CD4-positive, alpha-beta T cell treated with Interleukin-1 beta for 1 hour (primary cell): ENCODE data around the gene TSPAN31.
"Not testable (repeated sequence)": the region's sequence is repeated elsewhere in the genome, so short reads cannot be mapped to it uniquely, and the experiment has no call there.

ENCODE experiments used
- DNase-seq, 2 donors: peaks; one replicate each; pipeline ENCODE4 v3.0.0-alpha.2; 2020 to 2022

Gene TSPAN31

DNA sequence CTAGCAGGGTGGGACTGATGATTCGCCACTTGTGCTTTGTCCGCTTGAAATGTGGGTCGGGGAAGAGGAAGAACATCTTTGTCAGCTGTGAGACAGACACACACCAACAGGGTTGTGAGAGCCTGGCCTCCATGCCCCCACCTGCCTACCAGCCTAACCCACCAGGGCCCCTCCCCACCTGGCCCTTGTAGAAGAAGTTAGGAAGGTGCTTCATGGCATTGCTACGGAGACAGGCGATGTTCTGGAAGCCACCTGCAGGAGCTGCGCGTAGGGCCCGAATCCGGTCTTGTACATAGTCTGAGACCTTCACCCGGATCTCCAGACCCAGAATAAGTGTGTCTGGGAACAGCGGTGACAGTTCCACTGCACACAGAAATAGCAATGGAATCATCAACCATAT is 24.8 kb downstream of the TSPAN31 start:
- DNase-seq: no peak

DNA sequence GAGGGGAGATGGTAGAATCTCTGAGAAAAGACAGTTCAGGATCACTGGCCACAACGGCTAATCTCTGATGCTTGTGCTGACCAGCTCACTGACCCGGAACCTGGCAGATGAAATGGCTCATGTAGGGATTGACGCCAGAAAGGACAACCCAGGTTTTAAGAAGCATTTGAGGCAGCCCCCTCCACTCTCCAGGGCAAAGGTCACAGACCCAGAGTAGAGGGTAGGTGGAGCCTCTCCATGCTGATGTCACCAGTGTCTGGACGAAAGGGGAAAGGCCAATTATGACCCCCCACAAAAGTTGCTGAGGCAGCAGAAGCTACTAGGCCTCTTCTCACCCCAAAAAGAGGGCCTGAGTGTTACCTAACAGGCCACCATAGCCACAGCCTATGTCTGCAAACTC is 25.9 kb downstream of the TSPAN31 start:
- no peak for DNase-seq

DNA sequence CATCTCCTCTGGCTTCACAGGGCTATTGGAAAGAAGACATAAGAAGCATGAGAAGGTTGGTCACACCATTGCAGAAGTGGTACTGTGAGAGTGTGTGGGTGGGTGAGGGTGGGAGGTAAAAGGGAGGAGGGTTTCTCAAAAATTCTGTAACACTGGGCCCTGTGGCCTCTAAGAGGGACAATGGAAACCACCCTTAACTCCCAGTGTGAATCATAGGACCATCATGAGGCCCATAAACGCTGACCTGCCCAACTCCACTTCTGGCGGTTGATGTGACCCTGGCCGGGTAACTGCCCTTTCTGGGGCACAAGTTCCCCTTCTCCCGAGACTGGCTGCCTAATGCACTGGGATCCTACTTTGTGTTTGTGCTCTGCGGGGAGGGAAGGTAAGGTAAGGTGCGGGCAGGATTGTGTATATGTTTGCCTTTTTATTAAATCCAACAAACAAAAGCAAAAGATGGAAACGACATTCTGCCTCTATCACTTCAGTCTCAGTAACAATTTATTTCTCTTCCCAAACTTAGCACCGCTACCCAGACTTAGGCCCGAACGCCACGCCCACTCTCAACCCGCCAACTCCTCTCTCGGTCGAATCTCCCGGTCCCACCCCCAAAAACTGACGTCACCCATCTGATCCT is 26.5 kb downstream of the TSPAN31 start:
- peak; percentile 83 to 84 for DNase-seq

DNA sequence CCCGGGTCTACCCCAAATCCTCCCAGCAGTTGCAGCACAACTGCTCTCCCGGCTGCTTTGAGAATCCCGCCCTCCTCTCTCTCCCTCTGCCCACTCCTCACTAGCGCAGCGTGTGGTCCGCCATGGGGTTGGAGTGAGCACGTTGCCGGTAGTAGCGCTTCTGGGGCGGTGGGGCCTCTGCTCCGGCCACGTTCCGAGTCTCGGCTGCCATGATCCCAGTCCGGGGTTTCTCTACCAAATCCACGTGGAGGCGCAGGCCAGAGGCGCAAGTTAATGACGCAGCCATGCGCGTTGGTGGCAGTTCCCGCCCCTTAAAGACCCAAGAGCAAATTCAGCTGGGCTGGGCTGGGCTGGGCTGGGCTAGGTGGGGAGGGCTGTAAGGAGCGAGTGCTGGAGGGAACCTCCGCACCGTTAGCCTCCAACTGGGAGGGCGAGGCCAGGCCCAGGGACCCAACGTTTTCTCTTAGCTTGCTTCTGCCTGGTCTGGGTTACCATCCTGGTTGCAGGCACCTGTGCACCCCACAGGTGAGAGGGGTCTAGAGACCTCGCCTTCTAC is 27.1 kb downstream of the TSPAN31 start, which contains the start of gene METTL1:
Gene METTL1, minus strand, starts transcription at position 233 of the 556 bp plus-strand sequence. Its CDS starts 22 bp downstream, at position 211.
- DNase-seq: peak; percentile 90 to 91

DNA sequence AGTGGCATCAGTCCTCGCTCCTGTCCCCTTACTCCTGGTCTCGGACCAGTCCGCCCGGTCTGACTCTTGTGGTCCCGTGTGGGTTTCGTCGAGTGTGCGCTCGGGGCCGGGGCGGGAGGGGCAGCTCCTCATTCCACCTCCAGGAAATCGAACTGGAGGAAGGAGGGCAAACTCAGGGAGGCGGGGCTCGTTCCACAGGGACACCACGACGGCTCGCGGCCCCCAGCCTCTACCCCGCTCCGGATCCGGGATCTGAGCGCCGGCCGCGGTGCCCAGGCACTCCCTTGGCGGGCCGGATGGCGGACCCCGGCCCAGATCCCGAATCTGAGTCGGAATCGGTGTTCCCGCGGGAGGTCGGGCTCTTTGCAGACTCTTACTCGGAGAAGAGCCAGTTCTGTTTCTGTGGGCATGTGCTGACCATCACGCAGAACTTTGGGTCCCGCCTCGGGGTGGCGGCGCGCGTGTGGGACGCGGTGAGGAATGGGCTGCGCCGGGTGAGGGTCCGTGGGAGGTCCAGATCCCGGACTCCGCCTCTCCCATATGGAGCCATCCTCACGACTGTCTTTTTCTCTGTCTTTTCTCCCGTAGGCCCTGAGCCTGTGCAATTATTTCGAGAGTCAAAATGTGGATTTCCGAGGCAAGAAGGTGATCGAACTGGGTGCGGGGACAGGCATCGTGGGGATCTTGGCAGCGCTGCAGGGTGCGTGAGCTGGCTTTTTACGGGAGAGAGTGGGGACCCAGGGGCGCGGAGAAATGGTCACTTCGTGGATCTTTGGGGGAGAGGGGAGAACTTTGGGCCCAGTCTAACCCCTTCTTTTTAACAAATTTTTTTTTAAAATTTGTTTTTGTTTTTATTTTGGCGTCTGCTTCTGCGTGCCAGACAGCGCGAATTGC is 27.8 kb downstream of the TSPAN31 start, which contains the start of gene EEF1AKMT3:
Gene EEF1AKMT3, plus strand, starts transcription at position 186 of the 894 bp plus-strand sequence. Its CDS starts 111 bp downstream, at position 297.
- DNase-seq: no peak

DNA sequence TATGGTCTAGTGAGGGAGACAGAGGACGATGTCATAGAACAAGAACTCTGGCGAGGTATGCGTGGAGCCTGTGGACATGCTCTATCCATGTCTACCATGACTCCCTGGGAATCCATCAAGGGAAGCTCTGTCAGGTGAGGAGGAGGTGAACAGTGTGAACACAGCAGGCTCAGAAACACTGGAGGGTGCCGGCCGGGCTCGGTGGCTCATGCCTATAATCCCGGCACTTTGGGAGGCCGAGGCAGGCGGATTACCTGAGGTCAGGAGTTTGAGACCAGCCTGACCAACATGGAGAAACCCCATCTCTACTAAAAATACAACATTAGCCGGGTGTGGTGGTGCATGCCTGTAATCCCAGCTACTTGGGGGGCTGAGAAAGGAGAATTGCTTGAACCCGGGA is 29.8 kb downstream of the TSPAN31 start:
- not testable (repeated sequence) for DNase-seq

DNA sequence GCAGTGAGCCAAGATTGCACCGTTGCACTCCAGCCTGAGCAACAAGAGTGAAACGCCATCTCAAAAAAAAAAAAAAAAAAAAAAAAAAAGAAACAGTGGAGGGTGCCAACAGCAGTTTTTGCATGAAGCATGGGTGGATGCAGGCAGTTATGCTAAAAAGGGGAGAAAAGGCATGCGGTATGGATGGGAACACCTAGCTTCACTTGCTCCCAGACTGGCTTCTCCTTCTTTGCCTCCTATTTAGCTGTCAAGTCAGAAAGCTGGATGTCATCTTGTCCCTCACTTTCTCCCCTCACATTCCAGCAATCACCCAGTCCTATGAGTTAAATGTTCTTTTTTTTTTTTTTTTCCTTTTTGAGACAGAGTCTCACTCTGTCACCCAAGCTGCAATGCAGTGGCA is 30.2 kb downstream of the TSPAN31 start:
- no peak for DNase-seq

DNA sequence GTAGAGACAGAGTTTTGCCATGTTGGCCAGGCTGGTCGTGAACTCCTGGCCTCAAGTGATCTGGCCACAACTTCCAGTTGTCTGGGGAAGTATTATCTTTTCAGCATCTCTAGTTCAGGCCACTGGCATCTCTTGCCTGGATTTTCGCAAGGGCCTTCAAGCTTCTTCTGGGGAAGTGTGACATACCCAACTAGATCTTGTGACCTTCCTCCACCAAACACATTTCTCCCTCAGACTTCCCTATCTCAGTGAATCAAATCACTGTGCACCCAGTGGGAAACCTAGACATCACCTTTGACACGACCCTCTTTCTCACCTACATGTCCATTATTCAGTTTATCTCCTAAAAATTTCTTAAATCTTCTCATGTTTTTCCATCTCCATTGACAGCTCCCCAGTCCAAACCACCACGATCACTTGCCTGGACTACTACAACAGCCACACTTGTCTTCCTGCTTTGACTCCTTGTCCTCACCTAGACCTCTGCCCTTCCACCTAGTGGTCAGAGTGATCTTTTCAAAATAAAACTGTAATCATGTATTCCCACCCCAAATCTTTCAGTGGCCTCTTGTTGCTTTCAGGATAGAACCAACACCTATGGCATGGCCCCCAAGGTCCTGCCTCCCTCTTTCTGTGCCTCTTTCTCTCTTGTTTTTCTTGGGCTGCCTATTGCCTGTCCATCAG is 30.9 kb downstream of the TSPAN31 start:
- peak in 1 of 2 donors; percentile 16 for DNase-seq

DNA sequence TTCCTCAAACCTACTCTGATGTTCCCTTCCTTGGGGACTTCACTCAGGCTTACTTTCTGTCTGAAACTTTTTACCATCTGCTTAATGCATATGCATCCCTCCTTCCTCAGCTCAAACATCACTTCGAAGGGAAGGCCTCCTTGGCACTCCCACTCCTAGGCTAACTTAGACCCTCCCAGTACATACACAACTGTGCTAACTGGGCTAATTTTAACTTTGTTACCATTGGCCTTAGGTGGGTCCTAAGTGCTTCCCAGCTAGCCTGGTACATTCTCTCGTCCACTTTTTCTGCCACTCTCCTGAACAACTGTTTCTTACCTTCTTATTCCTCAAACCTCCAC is 31.4 kb downstream of the TSPAN31 start:
- no peak for DNase-seq

DNA sequence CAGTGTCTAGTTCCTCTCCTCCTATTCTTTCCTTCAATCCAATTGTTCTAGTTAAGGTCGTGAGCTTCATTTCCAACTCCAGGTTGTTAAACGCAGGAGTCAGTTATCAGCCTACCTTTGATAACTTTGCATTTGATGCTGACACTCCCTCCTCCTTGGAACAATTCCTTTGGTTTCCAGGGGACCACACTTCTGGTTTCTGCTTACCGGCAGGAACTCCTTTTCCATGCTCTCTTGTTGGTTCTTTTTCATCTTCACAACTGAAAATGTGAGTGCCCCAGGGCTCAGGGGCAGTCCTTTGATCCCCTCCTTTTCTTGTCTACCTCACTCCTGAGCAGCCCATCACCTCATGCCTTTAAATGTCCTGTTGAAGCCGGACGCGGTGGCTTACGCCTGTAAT is 32.5 kb downstream of the TSPAN31 start:
- DNase-seq: no peak

DNA sequence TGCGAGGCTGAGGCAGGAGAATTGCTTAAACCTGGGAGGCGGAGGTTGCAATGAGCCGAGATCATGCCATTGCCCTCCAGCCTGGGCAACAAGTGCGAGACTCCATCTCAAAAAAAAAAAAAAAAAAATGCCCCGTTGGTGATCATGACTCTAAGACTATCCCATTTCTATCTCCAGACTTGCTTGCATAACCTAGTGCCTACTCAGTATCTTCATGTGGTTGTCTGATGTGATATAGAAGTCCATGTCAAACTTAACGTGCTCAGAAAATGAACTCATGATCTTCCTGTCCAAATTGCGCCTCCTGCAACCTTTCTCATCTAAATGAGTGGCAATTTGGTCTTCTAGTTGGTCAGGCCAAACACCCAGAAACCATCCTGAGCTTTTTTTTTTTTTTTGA is 33.1 kb downstream of the TSPAN31 start:
- DNase-seq: no peak

DNA sequence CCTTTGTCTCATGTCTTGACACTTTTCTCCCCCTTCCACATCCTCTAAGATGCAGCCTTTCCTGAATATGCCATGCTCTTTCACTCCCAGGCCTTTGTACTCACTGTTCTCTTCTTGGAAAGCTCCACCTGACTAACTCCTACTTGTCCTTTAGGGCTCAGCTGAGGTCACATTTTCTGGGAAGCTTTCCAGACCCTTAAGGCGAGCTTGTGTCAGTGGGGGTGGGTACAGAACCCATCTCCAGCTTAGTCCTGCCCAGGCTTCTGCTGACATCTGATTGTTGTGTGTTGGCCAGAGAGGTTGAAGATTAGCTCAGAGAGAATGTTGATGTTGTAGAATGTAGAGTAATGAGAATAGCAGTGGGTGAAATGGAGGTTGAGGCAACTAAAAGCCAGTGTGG is 34.9 kb downstream of the TSPAN31 start:
- DNase-seq: no peak

DNA sequence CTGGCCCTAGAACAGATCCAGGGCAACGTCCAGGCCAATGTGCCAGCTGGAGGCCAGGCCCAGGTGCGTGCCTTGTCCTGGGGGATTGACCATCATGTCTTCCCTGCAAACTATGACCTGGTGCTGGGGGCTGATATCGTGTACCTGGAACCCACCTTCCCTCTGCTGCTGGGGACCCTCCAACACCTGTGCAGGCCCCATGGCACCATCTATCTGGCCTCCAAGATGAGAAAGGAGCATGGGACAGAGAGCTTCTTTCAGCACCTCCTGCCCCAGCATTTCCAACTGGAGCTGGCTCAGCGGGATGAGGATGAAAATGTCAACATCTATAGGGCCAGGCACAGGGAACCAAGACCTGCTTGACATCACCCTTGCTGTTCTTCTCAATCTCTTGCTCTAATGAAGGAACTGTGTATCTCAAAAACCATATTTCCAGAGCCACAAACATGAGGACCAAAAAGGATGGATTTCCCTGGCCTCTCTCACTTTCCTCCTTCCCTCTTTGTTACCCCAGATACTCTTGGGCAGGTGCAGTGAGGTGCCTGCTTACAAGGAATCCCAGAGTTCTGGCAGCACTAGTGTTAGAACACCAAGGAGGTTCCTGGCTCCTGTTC is 35.6 kb downstream of the TSPAN31 start:
- no peak for DNase-seq

DNA sequence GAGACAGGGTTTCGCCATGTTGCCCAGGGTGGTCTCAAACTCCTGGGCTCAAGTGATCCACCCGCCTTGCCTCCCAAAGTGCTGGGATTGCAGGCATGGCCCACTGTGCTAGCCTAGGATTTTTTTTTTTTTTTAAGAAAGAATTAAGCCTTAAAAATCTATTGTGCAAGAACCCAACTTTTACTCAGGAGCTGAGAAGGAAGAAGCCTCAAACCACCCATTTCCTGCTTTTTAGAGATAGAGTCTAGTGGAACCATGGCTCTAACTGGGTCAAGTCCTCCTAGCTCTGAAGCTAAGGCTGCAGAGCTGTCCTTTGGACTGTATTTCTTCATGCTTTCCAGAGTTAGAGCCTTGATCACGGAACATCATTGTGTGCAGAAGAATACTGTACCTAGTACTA is 36.4 kb downstream of the TSPAN31 start:
- DNase-seq: peak in 1 of 2 donors; percentile 24

DNA sequence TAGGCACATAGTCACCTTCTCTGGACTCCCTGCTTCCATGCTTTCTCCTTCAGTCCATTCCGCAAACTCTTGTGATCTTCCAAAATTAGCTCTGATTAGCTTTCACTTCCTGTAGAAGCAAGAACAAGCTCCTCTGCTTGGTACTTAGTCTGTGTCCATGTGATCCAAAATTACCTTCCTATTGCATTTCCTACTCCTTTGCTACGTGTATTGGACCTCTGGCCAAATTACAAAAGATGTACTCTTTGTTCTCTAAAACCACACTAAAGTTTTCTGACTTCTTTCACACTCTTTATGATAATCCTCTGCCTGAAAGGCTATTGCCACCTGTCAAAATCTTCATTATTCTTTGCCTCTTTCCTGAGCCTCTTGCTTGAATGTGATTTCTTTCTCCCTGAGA is 37.0 kb downstream of the TSPAN31 start:
- DNase-seq: no peak

DNA sequence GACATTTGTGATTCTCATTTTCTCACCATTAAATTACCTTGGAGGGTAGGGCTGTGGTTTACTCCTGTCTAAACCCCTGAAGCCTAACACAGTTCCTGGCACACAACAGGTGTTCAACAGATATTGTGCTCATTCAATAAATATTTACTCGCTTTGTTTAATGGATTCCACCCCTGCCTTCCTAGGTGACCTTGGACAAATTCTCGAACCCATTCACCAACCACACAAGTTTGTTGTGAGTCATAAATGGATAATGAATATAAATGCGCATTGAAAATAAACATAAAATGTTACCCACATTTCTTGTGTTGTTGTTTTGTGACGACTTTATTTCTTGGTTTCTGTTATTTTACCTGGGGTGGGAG is 37.4 kb downstream of the TSPAN31 start:
- DNase-seq: no peak

DNA sequence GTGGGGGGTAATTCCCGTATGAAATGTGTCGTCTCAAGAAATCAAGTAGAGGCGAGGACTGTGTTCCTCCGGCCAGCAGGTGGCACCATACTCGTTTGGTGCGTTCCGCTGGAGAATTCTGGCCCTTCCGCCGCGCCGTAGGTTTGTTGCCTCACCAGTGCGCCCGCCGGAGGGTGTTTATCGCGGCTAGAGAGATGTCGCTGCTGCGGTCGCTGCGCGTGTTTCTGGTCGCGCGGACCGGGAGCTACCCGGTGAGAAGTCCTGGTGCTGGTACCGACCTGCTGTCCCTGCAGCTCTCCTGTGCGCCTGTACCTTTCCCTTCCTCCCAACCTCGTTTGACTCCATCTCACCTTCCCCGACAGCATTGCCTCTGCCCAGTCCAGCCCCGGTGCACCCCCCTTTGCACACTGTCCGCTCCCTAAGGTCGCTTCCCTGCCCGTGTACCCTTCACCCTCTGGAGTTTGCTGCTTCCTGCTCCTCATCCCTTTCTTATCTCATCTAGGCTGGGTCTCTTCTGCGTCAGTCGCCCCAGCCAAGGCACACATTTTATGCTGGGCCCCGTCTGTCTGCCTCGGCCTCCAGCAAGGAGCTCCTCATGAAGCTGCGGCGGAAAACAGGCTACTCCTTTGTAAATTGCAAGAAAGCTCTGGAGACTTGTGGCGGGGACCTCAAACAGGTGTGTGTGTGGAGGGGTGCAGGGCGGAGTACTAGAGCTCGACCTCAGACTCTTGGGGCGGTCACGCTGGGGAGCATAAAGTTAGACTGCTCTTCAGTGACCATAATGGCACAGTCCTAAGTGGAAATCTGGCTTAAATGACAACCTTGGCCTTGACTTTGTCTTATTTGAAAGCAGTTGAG is 38.0 kb downstream of the TSPAN31 start, which contains the start of gene TSFM:
Gene TSFM, plus strand, starts transcription at position 180 of the 858 bp plus-strand sequence. Its CDS starts 15 bp downstream, at position 195.
- peak; percentile 93 to 97 for DNase-seq

DNA sequence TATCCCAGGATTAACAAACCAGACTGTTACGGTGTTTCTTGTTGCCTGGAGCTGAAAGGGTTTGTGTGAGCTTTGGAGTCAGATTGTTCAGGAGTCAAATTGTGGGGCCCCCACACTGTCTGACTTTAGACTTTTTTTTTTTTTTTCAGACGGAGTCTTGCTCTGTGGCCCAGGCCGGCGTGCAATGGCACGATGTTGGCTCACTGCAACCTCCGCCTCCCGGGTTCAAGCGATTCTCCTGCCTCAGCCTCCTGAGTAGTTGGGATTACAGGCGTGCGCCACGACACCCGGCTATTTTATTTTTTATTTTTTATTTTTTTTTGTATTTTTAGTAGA is 38.6 kb downstream of the TSPAN31 start:
- DNase-seq: no peak

DNA sequence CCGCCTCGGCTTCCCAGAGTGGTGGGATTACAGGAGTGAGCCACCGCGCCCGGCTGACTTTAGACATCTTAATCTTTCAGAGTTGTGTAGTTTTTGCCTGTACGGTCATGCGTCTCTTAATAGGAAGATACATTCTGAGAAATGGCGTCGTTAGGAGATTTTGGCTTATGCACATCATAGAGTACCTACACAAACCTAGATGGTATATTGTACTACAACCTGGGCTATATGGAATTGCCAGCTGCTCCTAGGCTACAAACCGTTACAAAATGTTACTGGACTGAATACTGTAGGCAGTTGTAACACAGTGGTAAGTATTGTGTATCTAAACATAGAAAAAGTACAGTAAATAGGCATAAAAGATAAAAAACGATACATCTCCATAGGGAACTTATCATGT is 39.0 kb downstream of the TSPAN31 start:
- DNase-seq: no peak

DNA sequence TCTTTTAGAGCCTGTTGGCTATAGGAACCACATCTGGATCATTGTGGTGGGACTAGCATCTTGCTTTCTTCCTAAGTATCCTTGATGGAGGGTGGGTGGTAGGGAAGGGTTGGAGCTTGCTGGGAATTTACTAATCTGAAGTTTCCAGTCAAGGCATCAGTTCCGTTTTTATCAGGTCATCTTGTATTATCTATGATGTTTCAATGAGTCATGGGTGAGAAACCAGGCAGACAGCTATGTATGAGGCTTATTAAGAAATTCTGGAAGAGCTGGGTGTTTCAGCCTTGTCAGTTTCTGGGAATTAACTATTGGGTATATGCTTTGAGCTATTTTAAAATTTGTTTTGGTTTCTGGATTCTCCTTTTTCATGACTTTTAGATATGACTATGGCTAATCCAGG is 49.1 kb downstream of the TSPAN31 start:
- DNase-seq: no peak

DNA sequence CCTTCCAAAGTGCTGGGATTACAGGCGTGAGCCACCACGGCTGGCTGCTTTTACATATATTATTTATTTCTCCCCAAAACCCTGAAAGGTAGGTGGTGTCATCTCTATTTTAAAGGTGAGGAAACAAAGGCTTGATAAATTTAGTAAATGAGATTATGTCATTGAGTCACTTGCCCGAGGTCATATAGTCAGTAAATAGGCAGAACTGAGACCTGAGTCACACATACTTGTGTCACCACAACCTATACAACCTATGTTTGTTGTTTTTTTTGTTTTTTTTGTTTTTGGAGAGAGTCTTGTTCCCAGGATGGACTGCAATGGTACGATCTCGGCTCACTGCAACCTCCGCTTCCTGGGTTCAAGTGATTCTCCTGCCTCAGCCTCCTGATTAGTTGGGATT is 50.5 kb downstream of the TSPAN31 start:
- DNase-seq: no peak

DNA sequence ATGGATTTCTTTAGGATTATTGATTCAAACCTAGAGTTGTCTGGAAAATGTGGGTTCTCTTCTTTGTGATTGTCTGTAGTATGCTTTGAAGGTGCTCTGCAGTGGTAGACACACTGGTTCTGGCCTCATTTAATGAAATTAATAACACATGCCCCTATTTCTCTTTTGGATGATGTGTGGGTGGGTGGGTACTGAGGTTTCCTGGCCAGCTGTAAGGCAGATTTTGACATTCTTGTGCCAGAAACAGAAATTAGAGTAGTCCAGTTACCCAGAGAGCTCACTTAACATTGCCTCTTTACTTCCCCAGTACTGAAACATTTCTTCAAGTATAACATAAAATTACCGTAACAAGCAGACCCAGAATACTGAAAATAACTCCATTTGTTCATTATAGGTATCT is 52.2 kb downstream of the TSPAN31 start:
- no peak for DNase-seq
